Renal cortex interstitium (tissue), 3 donors: ENCODE data around the gene ITGA8. TPM values are rescaled to one million over a fixed set of nuclear protein-coding genes. Genes with fewer than 3 reads are reported as not detected.

ENCODE experiments used
- polyA plus RNA-seq, 3 donors: library from polyadenylated mRNA; unstranded; fragments of 120-200 nt; gene quantifications; one replicate each; pipeline ENCODE4 v1.2.1, GENCODE V29; 2013; ENCODE audit not compliant: insufficient read length in 3 of 3

ITGA8 gene
- polyA plus RNA-seq, 3 donors, result 38.3 to 59.3 (median 49.9) TPM

Other genes starting within 250 kb of the ITGA8 start
- 10 to 100 TPM; 38.3 to 49.7 (median 47.6) TPM for gene MINDY3, start 140.6 kb upstream of the ITGA8 start, polyA plus RNA-seq